Ishikawa (cell line): ENCODE results near the gene NUP93.

ENCODE experiments used
- FOXM1 ChIP-seq: IDR thresholded peaks from 2 replicates; pipeline ENCODE4 v1.6.1; 2012; ENCODE audit warnings: low read depth, borderline replicate concordance
- RAD21 ChIP-seq: IDR thresholded peaks from 2 replicates; pipeline ENCODE4 v1.6.1; 2012; ENCODE audit warnings: low read depth
- REST ChIP-seq: IDR thresholded peaks from 2 replicates; pipeline ENCODE4 v1.6.1; 2012; ENCODE audit warnings: low read depth, mild to moderate bottlenecking
- TAF1 ChIP-seq: IDR thresholded peaks from 2 replicates; pipeline ENCODE4 v1.6.1; 2012; ENCODE audit warnings: low read depth, mild to moderate bottlenecking
- YY1 ChIP-seq: IDR thresholded peaks from 2 replicates; pipeline ENCODE4 v1.6.1; 2012; ENCODE audit warnings: low read depth
- ZBTB7A ChIP-seq: IDR thresholded peaks from 2 replicates; pipeline ENCODE4 v1.6.1; 2012; ENCODE audit warnings: low read depth
- TF ChIP-seq, protein P1 (sequence below): IDR thresholded peaks from 2 replicates; pipeline ENCODE4 v1.6.1; 2012
- TF ChIP-seq, protein P2 (sequence below): IDR thresholded peaks from 2 replicates; pipeline ENCODE4 v1.6.1; 2012

- TF ChIP-seq RAD21 (no peak), TAF1 (no peak), FOXM1 (no peak), YY1 (no peak), ZBTB7A (no peak), REST (no peak)
- TF ChIP-seq, protein P1, sequence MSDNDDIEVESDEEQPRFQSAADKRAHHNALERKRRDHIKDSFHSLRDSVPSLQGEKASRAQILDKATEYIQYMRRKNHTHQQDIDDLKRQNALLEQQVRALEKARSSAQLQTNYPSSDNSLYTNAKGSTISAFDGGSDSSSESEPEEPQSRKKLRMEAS = no peak
- TF ChIP-seq, protein P2, sequence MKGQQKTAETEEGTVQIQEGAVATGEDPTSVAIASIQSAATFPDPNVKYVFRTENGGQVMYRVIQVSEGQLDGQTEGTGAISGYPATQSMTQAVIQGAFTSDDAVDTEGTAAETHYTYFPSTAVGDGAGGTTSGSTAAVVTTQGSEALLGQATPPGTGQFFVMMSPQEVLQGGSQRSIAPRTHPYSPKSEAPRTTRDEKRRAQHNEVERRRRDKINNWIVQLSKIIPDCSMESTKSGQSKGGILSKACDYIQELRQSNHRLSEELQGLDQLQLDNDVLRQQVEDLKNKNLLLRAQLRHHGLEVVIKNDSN = no peak
Measured at GRCh38 chr16:56684256-56684925, 45.5 kb upstream of the NUP93 start.
